T-helper 1 cell treated with Interleukin-12 subunit alpha and Interleukin-12 subunit beta and Interleukin-4 antibody, amounts not matched to agents 30 μg/mL and 1 μg/mL, for 36 hours (primary cell): ENCODE results near the gene SH3RF3.

Experiments
- H3K27ac Mint-ChIP-seq: one replicate; pipeline ENCODE4 v1.8.0; 2021; ENCODE audit warnings: mild to moderate bottlenecking, mixed read lengths
- H3K27me3 Mint-ChIP-seq: one replicate; pipeline ENCODE4 v1.8.0; 2021; ENCODE audit warnings: low read depth, mixed read lengths
- H3K36me3 Mint-ChIP-seq: one replicate; pipeline ENCODE4 v1.8.0; 2021; ENCODE audit warnings: low read depth, mixed read lengths
- H3K4me1 Mint-ChIP-seq: one replicate; pipeline ENCODE4 v1.8.0; 2021; ENCODE audit warnings: low read depth, mixed read lengths
- H3K4me3 Mint-ChIP-seq: one replicate; pipeline ENCODE4 v1.8.0; 2021; ENCODE audit warnings: mild to moderate bottlenecking, moderate library complexity, mixed read lengths
- H3K9me3 Mint-ChIP-seq: one replicate; pipeline ENCODE4 v1.8.0; 2021; ENCODE audit warnings: mixed read lengths

The SH3RF3 gene

GRCh38 chr2:109402180-109402579 lies 273.2 kb downstream of the SH3RF3 start:
- Mint-ChIP-seq H3K36me3 (no peaks in the 10 kb centered on the region), H3K4me3 (no peak overlapping the region), H3K27ac (no peak overlapping the region), H3K27me3 (peaks cover 6% of the 10 kb centered on the region), H3K9me3 (no peaks in the 10 kb centered on the region), H3K4me1 (peaks cover 2% of the 10 kb centered on the region)

- Mint-ChIP-seq H3K36me3 (no peaks in the 10 kb centered on the region), H3K27me3 (peaks cover 3% of the 10 kb centered on the region), H3K4me3 (no peak overlapping the region), H3K4me1 (no peaks in the 10 kb centered on the region), H3K27ac (no peak overlapping the region), H3K9me3 (no peaks in the 10 kb centered on the region)
Measured at GRCh38 chr2:109402980-109403840, 274.2 kb downstream of the SH3RF3 start.

- Mint-ChIP-seq H3K4me3 (no peak overlapping the region), H3K4me1 (no peaks in the 10 kb centered on the region), H3K27me3 (no peaks in the 10 kb centered on the region), H3K9me3 (no peaks in the 10 kb centered on the region), H3K36me3 (no peaks in the 10 kb centered on the region), H3K27ac (no peak overlapping the region)
Measured at GRCh38 chr2:109403841-109404201, 274.8 kb downstream of the SH3RF3 start.

- Mint-ChIP-seq H3K27ac (no peak overlapping the region), H3K27me3 (no peaks in the 10 kb centered on the region), H3K36me3 (no peaks in the 10 kb centered on the region), H3K9me3 (no peaks in the 10 kb centered on the region), H3K4me1 (no peaks in the 10 kb centered on the region), H3K4me3 (no peak overlapping the region)
Measured at GRCh38 chr2:109404681-109405080, 275.7 kb downstream of the SH3RF3 start.

GRCh38 chr2:109405873-109406272 lies 276.9 kb downstream of the SH3RF3 start:
- H3K4me1 Mint-ChIP-seq: no peaks in the 10 kb centered on the region
- no peaks in the 10 kb centered on the region for H3K36me3 Mint-ChIP-seq
- no peaks in the 10 kb centered on the region for H3K9me3 Mint-ChIP-seq
- H3K27me3 Mint-ChIP-seq: no peaks in the 10 kb centered on the region
- no peak overlapping the region for H3K4me3 Mint-ChIP-seq
- no peak overlapping the region for H3K27ac Mint-ChIP-seq

- no peak overlapping the region for H3K27ac Mint-ChIP-seq
- no peaks in the 10 kb centered on the region for H3K4me1 Mint-ChIP-seq
Measured at GRCh38 chr2:109406301-109406700, 277.3 kb downstream of the SH3RF3 start.

GRCh38 chr2:109407276-109408042 lies 278.5 kb downstream of the SH3RF3 start:
- Mint-ChIP-seq H3K4me1 (no peaks in the 10 kb centered on the region), H3K36me3 (no peaks in the 10 kb centered on the region), H3K27ac (no peak overlapping the region), H3K9me3 (no peaks in the 10 kb centered on the region), H3K27me3 (no peaks in the 10 kb centered on the region), H3K4me3 (no peak overlapping the region)

More at GRCh38 chr2:109406301-109406700, 277.3 kb downstream of the SH3RF3 start:
- H3K9me3 Mint-ChIP-seq: no peaks in the 10 kb centered on the region
- H3K36me3 Mint-ChIP-seq: no peaks in the 10 kb centered on the region
- no peak overlapping the region for H3K4me3 Mint-ChIP-seq
- no peaks in the 10 kb centered on the region for H3K27me3 Mint-ChIP-seq

- H3K27ac Mint-ChIP-seq: no peak overlapping the region
- no peaks in the 10 kb centered on the region for H3K9me3 Mint-ChIP-seq
- no peaks in the 10 kb centered on the region for H3K27me3 Mint-ChIP-seq
- H3K4me1 Mint-ChIP-seq: no peaks in the 10 kb centered on the region
- H3K4me3 Mint-ChIP-seq: no peak overlapping the region
- H3K36me3 Mint-ChIP-seq: no peaks in the 10 kb centered on the region
Measured at GRCh38 chr2:109408043-109408335, 279.0 kb downstream of the SH3RF3 start.

- no peak overlapping the region for H3K4me3 Mint-ChIP-seq
- no peaks in the 10 kb centered on the region for H3K4me1 Mint-ChIP-seq
- no peaks in the 10 kb centered on the region for H3K9me3 Mint-ChIP-seq
- no peaks in the 10 kb centered on the region for H3K27me3 Mint-ChIP-seq
- H3K36me3 Mint-ChIP-seq: no peaks in the 10 kb centered on the region
- H3K27ac Mint-ChIP-seq: no peak overlapping the region
Measured at GRCh38 chr2:109409321-109410038, 280.5 kb downstream of the SH3RF3 start.

GRCh38 chr2:109410039-109410815 lies 281.2 kb downstream of the SH3RF3 start:
- Mint-ChIP-seq H3K27me3 (no peaks in the 10 kb centered on the region), H3K27ac (no peak overlapping the region), H3K4me3 (no peak overlapping the region), H3K4me1 (no peaks in the 10 kb centered on the region), H3K9me3 (no peaks in the 10 kb centered on the region), H3K36me3 (no peaks in the 10 kb centered on the region)

- no peak overlapping the region for H3K4me3 Mint-ChIP-seq
- H3K36me3 Mint-ChIP-seq: no peaks in the 10 kb centered on the region
- H3K27ac Mint-ChIP-seq: no peak overlapping the region
- no peaks in the 10 kb centered on the region for H3K4me1 Mint-ChIP-seq
- H3K9me3 Mint-ChIP-seq: no peaks in the 10 kb centered on the region
- no peaks in the 10 kb centered on the region for H3K27me3 Mint-ChIP-seq
Measured at GRCh38 chr2:109411640-109412325, 282.8 kb downstream of the SH3RF3 start.

GRCh38 chr2:109415581-109416013 lies 286.6 kb downstream of the SH3RF3 start:
- Mint-ChIP-seq H3K4me1 (no peaks in the 10 kb centered on the region), H3K27me3 (no peaks in the 10 kb centered on the region), H3K27ac (no peak overlapping the region), H3K4me3 (no peak overlapping the region), H3K9me3 (no peaks in the 10 kb centered on the region), H3K36me3 (no peaks in the 10 kb centered on the region)

- no peaks in the 10 kb centered on the region for H3K27me3 Mint-ChIP-seq
- no peaks in the 10 kb centered on the region for H3K4me1 Mint-ChIP-seq
- H3K27ac Mint-ChIP-seq: no peak overlapping the region
- no peaks in the 10 kb centered on the region for H3K36me3 Mint-ChIP-seq
- no peak overlapping the region for H3K4me3 Mint-ChIP-seq
- no peaks in the 10 kb centered on the region for H3K9me3 Mint-ChIP-seq
Measured at GRCh38 chr2:109417701-109418335, 288.8 kb downstream of the SH3RF3 start.
